K562 (cell line): ENCODE results near the gene QPRT. TPM values are rescaled to one million over a fixed set of nuclear protein-coding genes. Genes with fewer than 3 reads are reported as not detected.

Source experiments
- ATAC-seq: fragments of 200-7000 bp; cut with Tn5 transposase; 3 replicates; pipeline ENCODE4 v1.9.1; 2020; ENCODE audit warnings: moderate library complexity
- BruUV-seq: library from RNA; stranded (reverse); fragments of 400-500 nt; replicated peaks from 2 replicates; lab custom pipeline; 2021; lab: Mats Ljungman, UMichigan
- CTCF ChIA-PET: fragments of 300-600 bp; formaldehyde crosslinking; extraction: SDS; loops from one replicate; lab custom pipeline; 2021; ENCODE audit warnings: low intra/inter-chr PET ratio; lab: Yijun Ruan, JAX
- POLR2A ChIA-PET: fragments of 300-600, 350-650 bp; sonication (Branson Sonifier 250); formaldehyde crosslinking; extraction: SDS; loops from one replicate; lab custom pipeline; 2021; ENCODE audit warnings: antibody characterized with exemption, inconsistent platforms; lab: Yijun Ruan, JAX
- DNase-seq, 4 experiments: peaks; one replicate each; pipeline versions ENCODE4 v3.0.0 to v3.0.0-alpha.2; 2011 to 2018; ENCODE audit warnings: low spot score in 3 of 4, mixed read lengths in 3 of 4; ENCODE audit errors: extremely low read depth in 1 of 4
- FAIRE-seq: peaks from 2 replicates; lab custom pipeline; 2011; peaks lifted over from hg19 to GRCh38; lab: Jason Lieb, UNC
- H2AFZ ChIP-seq: 2 replicates; pipeline ENCODE4 v1.6.0; 2011; ENCODE audit warnings: low read depth, low read length, control low read depth, inconsistent platforms
- H3K27ac ChIP-seq: fragments of 200-600 bp; 3 replicates; pipeline ENCODE4 v1.8.0; 2011; ENCODE audit warnings: low read depth, mild to moderate bottlenecking, control low read depth, inconsistent platforms, low read length, moderate library complexity, mixed read lengths; ENCODE audit errors: extremely low read depth
- H3K27me3 ChIP-seq, 2 experiments: fragments of 300-600 bp in 1 of 2; 2 replicates in 1 of 2; 3 replicates in 1 of 2; pipeline versions ENCODE4 v1.6.0 to v1.8.0; 2011; ENCODE audit warnings: inconsistent platforms in 2 of 2, low read length in 2 of 2, mild to moderate bottlenecking in 1 of 2, mixed read lengths in 1 of 2, moderate library complexity in 1 of 2; ENCODE audit not compliant: control insufficient read depth in 2 of 2, insufficient read depth in 2 of 2
- H3K36me3 ChIP-seq: fragments of 300-600 bp; 3 replicates; pipeline ENCODE4 v1.8.0; 2011; ENCODE audit warnings: mild to moderate bottlenecking, low read length, inconsistent platforms; ENCODE audit not compliant: control insufficient read depth, insufficient read depth
- H3K4me1 ChIP-seq, 2 experiments: fragments of 200-600 bp in 1 of 2; replicated peaks in 1 of 2; 2 replicates in 1 of 2; 3 replicates in 1 of 2; pipeline versions ENCODE4 v1.5.1 to v1.8.0; 2011; ENCODE audit warnings: inconsistent platforms in 2 of 2, low read length in 2 of 2, mild to moderate bottlenecking in 1 of 2, mixed read lengths in 1 of 2, moderate library complexity in 1 of 2; ENCODE audit not compliant: control insufficient read depth in 2 of 2, insufficient read depth in 2 of 2
- H3K4me2 ChIP-seq: 2 replicates; pipeline ENCODE4 v1.6.1; 2011; ENCODE audit warnings: low read length, control low read depth, inconsistent platforms, mixed read lengths; ENCODE audit not compliant: insufficient read depth
- H3K4me3 ChIP-seq: fragments of 200-600 bp; sonication (generic), shearing (Covaris generic); 2 replicates; pipeline ENCODE4 v1.5.1; 2016; ENCODE audit warnings: control low read depth, inconsistent platforms
- H3K79me2 ChIP-seq: fragments of 200-600 bp; 3 replicates; pipeline ENCODE4 v1.8.0; 2011; ENCODE audit warnings: low read length, inconsistent platforms; ENCODE audit not compliant: control insufficient read depth, insufficient read depth
- H3K9ac ChIP-seq, 2 experiments: 2 replicates each; pipeline versions ENCODE4 v1.6.0 to v1.6.1; 2011; ENCODE audit warnings: low read depth in 2 of 2, low read length in 2 of 2, control low read depth in 1 of 2, inconsistent platforms in 1 of 2, mild to moderate bottlenecking in 1 of 2, mixed read lengths in 1 of 2; ENCODE audit not compliant: insufficient read depth in 1 of 2
- H3K9me1 ChIP-seq: one replicate; pipeline ENCODE4 v1.6.0; 2011; ENCODE audit warnings: inconsistent platforms, mild to moderate bottlenecking, low read length, moderate library complexity; ENCODE audit not compliant: control insufficient read depth, insufficient read depth
- H3K9me3 ChIP-seq: replicated peaks from 2 replicates; pipeline ENCODE4 v1.5.1; 2011; ENCODE audit warnings: low read depth, low read length, inconsistent platforms; ENCODE audit not compliant: control insufficient read depth, insufficient read depth
- H4K20me1 ChIP-seq: replicated peaks from 2 replicates; pipeline ENCODE4 v1.6.1; 2011; ENCODE audit warnings: low read length, inconsistent platforms, mixed read lengths; ENCODE audit not compliant: control insufficient read depth, insufficient read depth
- CREM ChIP-seq: IDR thresholded peaks from 2 replicates; pipeline ENCODE4 v1.6.1; 2014; ENCODE audit warnings: antibody characterized with exemption, low read depth
- KLF13 ChIP-seq: fragments of 450-650 bp; IDR thresholded peaks from 2 replicates; pipeline ENCODE4 v1.6.1; 2016; ENCODE audit warnings: missing genetic modification characterization, low read depth, mild to moderate bottlenecking, missing compliant biosample characterization, moderate library complexity, borderline replicate concordance
- MAFF ChIP-seq: IDR thresholded peaks from 2 replicates; pipeline ENCODE4 v1.6.1; 2012; ENCODE audit warnings: low read length, improper control_type of control experiment
- ZNF212 ChIP-seq: fragments of 450-650 bp; formaldehyde crosslinking; IDR thresholded peaks from 2 replicates; pipeline ENCODE4 v1.4.0; 2020; ENCODE audit warnings: mild to moderate bottlenecking
- WGBS: fragments of 100-300 bp; shearing (Covaris generic); methylation state at CpG from one replicate; pipeline ENCODE4 v1.1.6; 2016; ENCODE audit warnings: low coverage, mixed read lengths; ENCODE audit not compliant: insufficient coverage; ENCODE audit errors: missing lambda C conversion rate; 5-methylcytosine and 5-hydroxymethylcytosine counted together
- in situ Hi-C: fragments of 300-500 bp; cut with MboI; formaldehyde crosslinking; loops from 4 replicates; pipeline ENCODE4 v1.15.0; 2018; ENCODE audit warnings: inconsistent platforms, mixed read lengths
- intact Hi-C: fragments of 100-400 bp; cut with micrococcal nuclease; formaldehyde crosslinking; loops from 2 replicates; pipeline ENCODE4 v1.14.2; 2022
- polyA plus RNA-seq, 8 experiments: library from polyadenylated mRNA; depleted of rRNA in 4 of 8; stranded (reverse) in 5 of 8; unstranded in 3 of 8; fragments of >200 nt; fragmentation: Nextera tagmentation in 2 of 8; fragmentation: Illumina TruSeq in 1 of 8; extraction: Ambion mirVana in 2 of 8; extraction: Trizol in 1 of 8; gene quantifications; 2 replicates each; pipeline versions ENCODE4 v1.2.1 to v1.2.3, GENCODE V29; 2011 to 2014; ENCODE audit warnings: inconsistent platforms in 1 of 8, missing spikeins in 1 of 8
- total RNA-seq, 7 experiments: library from RNA; depleted of rRNA in 6 of 7; stranded (reverse); fragments of >200 nt in 6 of 7; fragmentation: Illumina TruSeq in 2 of 7; extraction: Trizol in 2 of 7; gene quantifications; 2 replicates each; pipeline versions ENCODE4 v1.2.1 to v1.2.3, GENCODE V29; 2011 to 2021; ENCODE audit warnings: low replicate concordance in 1 of 7
- TF ChIP-seq, protein P1 (sequence below), 2 experiments: fragments of 450-650 bp; IDR thresholded peaks; 2 replicates each; pipeline ENCODE4 v1.6.1; 2016; ENCODE audit warnings: mild to moderate bottlenecking in 2 of 2, borderline replicate concordance in 1 of 2, low read depth in 1 of 2, moderate library complexity in 1 of 2
- TF ChIP-seq, protein P2 (sequence below): fragments of 250-450 bp; sonication (Bioruptor Pico); IDR thresholded peaks from 2 replicates; pipeline ENCODE4 v1.8.0; 2022; ENCODE audit warnings: inconsistent platforms
- TF ChIP-seq, protein P3 (sequence below): fragments of 450-650 bp; formaldehyde crosslinking; IDR thresholded peaks from 2 replicates; pipeline ENCODE4 v1.4.0; 2022; ENCODE audit warnings: mild to moderate bottlenecking, moderate library complexity

The QPRT gene
- total and polyA plus RNA-seq, 9 of the 15 experiments (the other 6 are each of a cell fraction or from before 2014, with no cell fraction given) = 7.7 to 112 (median 64.1) TPM

DNA sequence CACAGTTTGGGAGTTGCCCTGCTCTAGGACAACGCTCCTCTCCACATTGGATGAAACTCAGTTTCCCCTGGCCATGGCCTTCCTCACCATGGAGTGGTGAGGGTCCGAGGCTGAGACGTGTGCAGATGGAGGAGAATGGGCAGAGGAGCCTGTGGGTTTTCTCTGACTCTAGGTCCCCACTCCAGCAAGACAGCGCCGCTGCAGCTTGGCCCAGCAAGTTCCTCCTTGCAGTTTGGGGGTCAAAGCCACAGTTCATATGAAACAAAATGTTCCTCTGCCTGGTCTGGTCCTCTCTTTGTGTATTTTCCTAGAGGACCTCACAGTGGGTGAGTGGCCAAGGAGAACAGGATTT lies 64.5 kb downstream of the QPRT start:
- Histone ChIP-seq H3K4me3 (no peak overlapping the region), H3K27ac (no peak overlapping the region), H3K36me3 (no peaks in the 10 kb centered on the region), H3K9me1 (no peaks in the 10 kb centered on the region), H3K79me2 (no peaks in the 10 kb centered on the region), H3K9ac (peak overlapping the region in 1 of 2 experiments; percentile 55; a peak in 1 of 4 replicates), H3K4me1 (peaks cover 0 to 18% of the 10 kb centered on the region in 2 experiments; a peak in 4 of 5 replicates), H3K27me3 (no peaks in the 10 kb centered on the region), H3K9me3 (no peaks in the 10 kb centered on the region), H4K20me1 (no peaks in the 10 kb centered on the region), H3K4me2 (no peak overlapping the region), H2AFZ (no peak overlapping the region)
- ChIA-PET POLR2A (interaction anchor here (0.9 kb wide), 1 partner anchor 11 kb away, joined by 3 read pairs; no protein-coding TSS in a partner anchor), CTCF (no interaction called here)
- BruUV-seq = no TSS peak
- FAIRE-seq (no peak), DNase-seq (no peak), ATAC-seq (no peak)
- WGBS = 33% methylated on average over 5 of the region's 5 CpGs
- TF ChIP-seq, protein P1, sequence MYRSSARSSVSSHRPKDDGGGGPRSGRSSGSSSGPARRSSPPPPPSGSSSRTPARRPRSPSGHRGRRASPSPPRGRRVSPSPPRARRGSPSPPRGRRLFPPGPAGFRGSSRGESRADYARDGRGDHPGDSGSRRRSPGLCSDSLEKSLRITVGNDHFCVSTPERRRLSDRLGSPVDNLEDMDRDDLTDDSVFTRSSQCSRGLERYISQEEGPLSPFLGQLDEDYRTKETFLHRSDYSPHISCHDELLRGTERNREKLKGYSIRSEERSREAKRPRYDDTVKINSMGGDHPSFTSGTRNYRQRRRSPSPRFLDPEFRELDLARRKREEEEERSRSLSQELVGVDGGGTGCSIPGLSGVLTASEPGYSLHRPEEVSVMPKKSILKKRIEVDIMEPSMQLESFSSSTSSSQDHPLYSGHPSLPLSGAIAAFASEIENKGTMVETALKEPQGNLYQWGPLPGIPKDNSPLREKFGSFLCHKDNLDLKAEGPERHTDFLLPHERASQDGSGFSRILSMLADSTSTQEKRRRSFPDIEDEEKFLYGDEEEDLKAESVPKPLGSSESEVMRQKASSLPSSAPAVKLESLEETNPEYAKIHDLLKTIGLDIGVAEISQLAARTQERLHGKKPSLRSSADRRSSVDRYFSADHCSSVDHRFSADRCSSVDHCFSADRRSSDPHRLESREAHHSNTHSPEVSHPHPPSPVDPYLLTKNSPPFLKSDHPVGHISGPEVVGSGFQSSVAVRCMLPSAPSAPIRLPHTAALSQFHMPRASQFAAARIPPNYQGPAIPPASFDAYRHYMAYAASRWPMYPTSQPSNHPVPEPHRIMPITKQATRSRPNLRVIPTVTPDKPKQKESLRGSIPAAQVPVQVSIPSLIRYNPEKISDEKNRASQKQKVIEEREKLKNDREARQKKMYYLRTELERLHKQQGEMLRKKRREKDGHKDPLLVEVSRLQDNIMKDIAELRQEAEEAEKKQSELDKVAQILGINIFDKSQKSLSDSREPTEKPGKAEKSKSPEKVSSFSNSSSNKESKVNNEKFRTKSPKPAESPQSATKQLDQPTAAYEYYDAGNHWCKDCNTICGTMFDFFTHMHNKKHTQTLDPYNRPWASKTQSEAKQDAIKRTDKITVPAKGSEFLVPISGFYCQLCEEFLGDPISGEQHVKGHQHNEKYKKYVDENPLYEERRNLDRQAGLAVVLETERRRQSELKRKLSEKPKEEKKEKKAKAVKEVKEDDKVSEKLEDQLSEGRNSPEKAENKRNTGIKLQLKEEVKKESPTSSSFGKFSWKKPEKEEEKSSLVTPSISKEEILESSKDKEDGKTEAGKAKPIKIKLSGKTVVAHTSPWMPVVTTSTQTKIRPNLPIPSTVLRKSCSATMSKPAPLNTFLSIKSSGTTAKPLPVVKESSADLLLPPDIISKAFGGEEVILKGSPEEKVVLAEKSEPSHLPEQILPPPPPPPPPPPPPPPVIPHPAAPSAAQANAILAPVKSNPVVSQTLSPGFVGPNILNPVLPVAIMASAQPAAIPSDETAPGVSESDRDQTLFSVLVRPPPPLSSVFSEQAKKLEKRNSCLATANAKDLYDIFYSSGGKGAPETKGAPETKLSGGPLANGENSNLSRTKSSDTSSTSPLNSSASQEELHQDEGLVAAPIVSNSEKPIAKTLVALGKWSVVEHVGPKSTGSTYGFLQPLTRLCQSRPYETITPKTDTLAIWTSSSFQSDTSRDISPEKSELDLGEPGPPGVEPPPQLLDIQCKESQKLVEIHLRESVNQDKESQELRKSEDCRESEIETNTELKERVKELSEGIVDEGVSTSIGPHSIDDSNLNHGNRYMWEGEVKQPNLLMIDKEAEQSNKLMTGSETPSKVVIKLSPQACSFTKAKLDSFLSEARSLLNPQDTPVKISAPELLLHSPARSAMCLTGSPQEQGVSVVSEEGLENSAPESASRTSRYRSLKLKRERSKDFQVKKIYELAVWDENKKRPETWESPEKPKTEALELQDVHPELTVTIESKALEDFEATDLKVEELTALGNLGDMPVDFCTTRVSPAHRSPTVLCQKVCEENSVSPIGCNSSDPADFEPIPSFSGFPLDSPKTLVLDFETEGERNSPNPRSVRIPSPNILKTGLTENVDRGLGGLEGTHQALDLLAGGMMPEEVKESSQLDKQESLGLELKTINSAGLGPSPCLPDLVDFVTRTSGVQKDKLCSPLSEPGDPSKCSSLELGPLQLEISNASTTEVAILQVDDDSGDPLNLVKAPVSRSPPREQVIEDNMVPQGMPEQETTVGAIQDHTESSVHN (IDR thresholded peaks at IDR 0.05; ENCODE audit: borderline replicate concordance in 1 of 2, low read depth in 1 of 2) = no peak
- TF ChIP-seq CREM (no peak), ZNF212 (no peak), KLF13 (tag) (no peak), MAFF (no peak)
- TF ChIP-seq, protein P2, sequence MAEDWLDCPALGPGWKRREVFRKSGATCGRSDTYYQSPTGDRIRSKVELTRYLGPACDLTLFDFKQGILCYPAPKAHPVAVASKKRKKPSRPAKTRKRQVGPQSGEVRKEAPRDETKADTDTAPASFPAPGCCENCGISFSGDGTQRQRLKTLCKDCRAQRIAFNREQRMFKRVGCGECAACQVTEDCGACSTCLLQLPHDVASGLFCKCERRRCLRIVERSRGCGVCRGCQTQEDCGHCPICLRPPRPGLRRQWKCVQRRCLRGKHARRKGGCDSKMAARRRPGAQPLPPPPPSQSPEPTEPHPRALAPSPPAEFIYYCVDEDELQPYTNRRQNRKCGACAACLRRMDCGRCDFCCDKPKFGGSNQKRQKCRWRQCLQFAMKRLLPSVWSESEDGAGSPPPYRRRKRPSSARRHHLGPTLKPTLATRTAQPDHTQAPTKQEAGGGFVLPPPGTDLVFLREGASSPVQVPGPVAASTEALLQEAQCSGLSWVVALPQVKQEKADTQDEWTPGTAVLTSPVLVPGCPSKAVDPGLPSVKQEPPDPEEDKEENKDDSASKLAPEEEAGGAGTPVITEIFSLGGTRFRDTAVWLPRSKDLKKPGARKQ (CRISPR knock-in tag) = no peak
- TF ChIP-seq, protein P3, sequence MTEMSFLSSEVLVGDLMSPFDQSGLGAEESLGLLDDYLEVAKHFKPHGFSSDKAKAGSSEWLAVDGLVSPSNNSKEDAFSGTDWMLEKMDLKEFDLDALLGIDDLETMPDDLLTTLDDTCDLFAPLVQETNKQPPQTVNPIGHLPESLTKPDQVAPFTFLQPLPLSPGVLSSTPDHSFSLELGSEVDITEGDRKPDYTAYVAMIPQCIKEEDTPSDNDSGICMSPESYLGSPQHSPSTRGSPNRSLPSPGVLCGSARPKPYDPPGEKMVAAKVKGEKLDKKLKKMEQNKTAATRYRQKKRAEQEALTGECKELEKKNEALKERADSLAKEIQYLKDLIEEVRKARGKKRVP (CRISPR knock-in tag) = no peak
- in situ Hi-C loops (no loop called here), intact Hi-C loops (no loop called here)
